GM18867 (cell line): ENCODE results near the gene SGIP1.

Source experiments
- ATAC-seq: cut with Tn5 transposase; IDR thresholded peaks from one replicate; pipeline ENCODE4 v1.9.1; 2021; ENCODE audit warnings: mild to moderate bottlenecking, moderate library complexity; ENCODE audit not compliant: unreplicated experiment

Gene SGIP1, protein sequence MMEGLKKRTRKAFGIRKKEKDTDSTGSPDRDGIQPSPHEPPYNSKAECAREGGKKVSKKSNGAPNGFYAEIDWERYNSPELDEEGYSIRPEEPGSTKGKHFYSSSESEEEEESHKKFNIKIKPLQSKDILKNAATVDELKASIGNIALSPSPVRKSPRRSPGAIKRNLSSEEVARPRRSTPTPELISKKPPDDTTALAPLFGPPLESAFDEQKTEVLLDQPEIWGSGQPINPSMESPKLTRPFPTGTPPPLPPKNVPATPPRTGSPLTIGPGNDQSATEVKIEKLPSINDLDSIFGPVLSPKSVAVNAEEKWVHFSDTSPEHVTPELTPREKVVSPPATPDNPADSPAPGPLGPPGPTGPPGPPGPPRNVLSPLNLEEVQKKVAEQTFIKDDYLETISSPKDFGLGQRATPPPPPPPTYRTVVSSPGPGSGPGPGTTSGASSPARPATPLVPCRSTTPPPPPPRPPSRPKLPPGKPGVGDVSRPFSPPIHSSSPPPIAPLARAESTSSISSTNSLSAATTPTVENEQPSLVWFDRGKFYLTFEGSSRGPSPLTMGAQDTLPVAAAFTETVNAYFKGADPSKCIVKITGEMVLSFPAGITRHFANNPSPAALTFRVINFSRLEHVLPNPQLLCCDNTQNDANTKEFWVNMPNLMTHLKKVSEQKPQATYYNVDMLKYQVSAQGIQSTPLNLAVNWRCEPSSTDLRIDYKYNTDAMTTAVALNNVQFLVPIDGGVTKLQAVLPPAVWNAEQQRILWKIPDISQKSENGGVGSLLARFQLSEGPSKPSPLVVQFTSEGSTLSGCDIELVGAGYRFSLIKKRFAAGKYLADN

DNA sequence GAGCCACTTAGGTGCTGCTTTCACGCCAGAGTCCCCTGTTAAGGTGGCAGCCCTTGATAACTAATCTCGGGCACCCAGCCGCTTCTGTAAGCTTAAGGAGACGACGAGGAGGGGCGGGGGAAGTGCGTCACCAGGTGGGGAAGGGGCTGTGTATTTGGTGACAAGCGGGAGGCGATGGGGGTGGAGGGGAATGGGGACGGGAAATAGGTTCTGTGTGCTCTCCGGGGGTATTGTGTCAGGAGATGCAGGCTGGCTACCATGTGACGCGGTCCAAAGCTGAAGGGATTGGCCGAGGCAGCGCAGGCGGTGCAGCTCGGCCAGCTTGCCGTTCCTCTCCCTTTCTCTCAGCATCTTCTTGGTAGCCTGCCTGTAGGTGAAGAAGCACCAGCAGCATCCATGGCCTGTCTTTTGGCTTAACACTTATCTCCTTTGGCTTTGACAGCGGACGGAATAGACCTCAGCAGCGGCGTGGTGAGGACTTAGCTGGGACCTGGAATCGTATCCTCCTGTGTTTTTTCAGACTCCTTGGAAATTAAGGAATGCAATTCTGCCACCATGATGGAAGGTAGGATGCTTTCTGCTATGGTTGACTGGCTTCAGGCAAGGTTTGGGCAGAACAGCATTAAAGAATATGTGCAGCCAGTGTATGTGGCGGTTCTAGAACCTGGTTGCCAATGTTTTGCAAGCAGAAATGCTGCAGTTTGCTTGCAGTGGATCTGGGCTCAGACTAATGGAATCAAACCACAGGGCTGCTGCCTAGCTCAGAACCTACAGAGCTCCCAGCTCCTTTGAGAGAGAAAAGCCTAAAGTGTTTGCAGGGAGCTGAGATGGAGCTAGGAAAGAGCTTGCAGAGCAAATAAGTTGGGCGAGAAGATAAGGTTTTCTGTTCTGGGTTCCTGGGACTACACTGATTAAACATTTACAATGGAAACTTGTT lies at the start of gene SGIP1:
Gene SGIP1 (plus strand): TSS at position 350 of the 937 bp plus-strand sequence. CDS start 206 bp downstream, at position 556.
- no peak for ATAC-seq

DNA sequence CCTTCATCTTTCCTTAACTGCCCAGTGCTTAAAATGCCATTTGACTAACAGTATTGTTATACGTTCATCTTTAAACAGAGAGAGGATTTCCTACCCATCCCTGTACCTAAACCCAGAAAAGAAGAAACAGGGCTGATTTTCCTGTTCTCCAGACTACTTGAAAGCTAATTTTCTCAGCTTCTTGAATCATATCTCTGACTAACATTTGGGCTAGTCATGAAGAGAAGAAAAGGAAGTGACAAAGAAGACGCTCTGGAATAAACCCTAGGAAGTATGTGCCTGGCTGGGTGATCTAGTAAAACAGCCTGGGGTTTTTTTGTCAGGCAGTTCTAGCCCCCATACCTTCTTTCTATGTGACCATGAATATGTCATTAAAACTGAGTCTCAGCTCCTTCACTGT lies 44.8 kb upstream of the SGIP1 start:
- no peak for ATAC-seq

DNA sequence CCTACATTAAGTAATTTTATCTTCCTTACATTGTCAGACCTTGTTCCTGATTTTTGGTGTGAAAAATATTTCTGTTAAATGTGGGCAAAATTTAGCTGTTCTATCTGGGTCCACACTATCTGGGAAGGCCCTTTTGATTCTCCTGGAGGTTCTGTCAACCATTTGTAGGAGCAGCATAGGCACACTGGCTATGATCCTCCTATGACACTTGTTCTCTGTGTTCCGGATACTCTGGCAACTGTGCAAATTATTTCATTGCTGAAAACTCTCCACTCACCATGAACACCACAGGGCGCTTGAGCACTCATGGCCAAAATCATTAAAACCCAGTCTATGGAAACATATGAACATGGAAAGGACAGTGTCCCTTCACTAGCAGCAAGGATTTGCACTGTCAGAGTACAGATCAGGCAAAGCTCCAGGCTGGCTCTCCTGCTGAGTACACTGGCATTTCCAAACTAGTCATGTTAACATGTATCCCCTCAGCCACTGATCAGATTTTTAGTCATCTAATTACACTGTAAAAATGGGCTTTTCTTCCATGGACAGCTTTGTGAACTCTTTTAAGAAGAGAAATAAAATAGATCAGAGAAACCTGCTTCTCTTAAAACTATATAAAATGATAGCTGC lies 43.9 kb upstream of the SGIP1 start:
- no peak for ATAC-seq

GRCh38 chr1:66490816-66491215 lies 43.1 kb upstream of the SGIP1 start:
- ATAC-seq, result no peak

- ATAC-seq, result no peak
Observed at GRCh38 chr1:66492424-66492823, 41.5 kb upstream of the SGIP1 start.

- no peak for ATAC-seq
Observed at GRCh38 chr1:66493731-66494130, 40.2 kb upstream of the SGIP1 start.

DNA sequence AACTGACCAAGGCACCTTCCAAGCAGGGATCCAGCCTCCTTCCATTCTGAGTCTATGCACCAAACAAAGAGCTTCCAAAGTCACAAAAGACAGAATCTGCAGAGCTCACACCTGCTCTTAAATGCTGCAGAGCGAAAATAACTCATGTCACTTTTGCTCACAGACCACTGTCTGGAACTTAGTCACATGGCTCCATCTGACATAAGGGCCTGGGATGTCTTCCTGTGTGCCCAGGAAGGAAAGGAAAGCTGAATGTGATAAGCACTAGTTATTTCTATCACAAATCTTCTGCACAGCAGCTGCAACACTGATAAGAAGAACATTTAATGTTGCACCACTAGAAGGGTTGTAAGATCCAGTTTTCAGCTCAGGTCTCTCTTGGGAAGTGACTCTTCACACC lies 39.5 kb upstream of the SGIP1 start:
- ATAC-seq, result no peak

- no peak for ATAC-seq
Observed at GRCh38 chr1:66495495-66495894, 38.5 kb upstream of the SGIP1 start.

DNA sequence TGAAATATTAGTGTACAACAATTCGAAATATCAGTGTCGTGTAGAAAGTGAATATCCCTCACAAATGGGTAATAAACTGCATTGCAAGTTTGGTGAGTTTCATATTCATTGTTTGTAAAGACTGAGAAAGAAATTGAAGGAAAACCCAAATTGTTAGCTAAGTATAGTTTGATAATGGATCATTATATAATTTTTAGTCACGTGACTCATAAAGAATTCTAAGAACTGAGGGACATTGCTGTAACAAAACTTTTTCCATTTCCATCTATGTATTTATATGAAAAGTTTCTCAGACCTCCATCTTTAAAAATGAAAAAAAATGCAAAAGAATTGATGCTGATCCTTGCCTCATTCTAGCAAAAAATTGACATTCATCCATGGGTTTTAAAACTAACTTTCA lies 36.0 kb upstream of the SGIP1 start:
- no peak for ATAC-seq

DNA sequence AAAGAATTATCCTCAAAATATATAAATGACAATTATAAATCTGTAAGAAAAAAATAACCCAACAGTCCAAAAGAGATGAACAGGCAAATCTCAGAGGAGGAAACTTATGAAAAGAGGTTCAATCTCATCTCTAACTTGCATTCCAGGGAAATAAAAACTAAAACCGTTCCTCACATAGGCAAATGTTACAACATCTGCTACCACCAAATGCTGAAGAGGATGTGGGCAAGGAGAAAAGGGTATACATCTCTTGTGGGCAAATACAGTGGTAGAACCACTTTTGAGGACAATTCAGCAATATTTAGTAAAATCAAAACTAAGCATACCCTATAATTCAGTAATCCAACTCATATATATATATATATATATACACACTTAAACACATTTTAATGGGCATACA lies 33.7 kb upstream of the SGIP1 start:
- no peak for ATAC-seq

GRCh38 chr1:66502086-66502485 lies 31.9 kb upstream of the SGIP1 start:
- ATAC-seq, result no peak

DNA sequence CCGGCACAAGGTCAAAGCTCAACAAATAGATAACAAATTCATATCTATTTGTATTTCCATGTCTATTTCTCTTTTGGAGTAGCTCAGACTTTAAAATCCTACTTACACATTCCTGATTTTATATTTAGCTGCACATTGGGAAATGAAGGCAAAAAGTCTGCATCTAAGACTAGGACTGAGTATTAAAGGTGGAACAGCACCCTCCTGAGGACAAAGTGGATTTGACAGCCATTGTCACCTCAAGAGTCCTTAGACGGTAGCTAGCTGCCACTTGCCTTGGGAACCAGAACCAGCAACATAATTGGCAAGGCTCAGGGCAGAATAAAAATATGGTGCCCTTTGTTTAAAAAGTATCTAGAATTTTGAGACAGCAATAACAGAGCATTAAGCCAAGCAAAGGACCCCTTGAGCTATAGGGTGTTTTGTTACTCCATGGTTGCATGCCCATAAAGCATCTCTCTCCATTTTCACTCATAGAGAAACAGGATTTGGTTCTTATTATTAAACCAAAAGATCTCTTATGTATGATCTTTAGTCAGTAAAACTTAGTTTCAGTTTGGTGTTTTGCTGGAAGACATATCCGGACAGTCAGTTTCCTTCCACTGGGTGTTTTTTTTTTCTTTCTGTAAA lies 30.0 kb upstream of the SGIP1 start:
- peak; percentile 92 for ATAC-seq

DNA sequence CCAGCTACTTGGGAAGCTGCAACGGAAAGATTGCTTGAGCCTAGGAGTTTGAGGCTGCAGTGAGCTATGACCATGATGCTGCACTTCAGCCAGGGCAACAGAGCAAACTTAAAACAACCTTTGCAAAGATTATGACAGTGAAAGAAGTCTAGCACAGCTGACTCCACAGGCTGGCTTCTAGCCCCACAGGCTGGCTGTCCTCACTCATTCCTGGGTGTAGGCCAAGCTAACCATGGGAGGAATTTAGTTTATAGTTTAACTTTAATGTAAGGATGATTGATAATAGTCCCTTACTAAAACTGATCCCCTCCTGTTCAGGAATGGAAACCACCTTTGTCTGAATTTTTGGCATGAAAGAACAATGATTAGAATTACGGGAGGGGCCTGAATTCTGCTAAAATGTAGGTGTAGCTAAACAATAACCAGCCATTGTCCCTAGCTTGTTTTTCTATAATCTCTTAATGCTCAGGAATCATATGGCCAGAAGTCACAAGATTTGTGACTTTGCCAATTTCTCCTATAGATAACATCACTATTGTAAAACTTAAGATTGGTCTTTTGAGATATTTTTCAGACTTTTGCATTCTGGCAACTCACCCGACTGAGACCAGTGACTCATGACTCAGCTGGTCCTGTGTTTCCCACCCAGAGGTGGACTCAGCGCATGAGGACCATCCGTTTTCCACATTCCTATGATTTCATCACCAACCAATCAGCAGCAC lies 28.1 kb upstream of the SGIP1 start:
- no peak for ATAC-seq

GRCh38 chr1:66506393-66506687 lies 27.6 kb upstream of the SGIP1 start:
- ATAC-seq, result no peak

GRCh38 chr1:66506991-66507390 lies 27.0 kb upstream of the SGIP1 start:
- no peak for ATAC-seq

DNA sequence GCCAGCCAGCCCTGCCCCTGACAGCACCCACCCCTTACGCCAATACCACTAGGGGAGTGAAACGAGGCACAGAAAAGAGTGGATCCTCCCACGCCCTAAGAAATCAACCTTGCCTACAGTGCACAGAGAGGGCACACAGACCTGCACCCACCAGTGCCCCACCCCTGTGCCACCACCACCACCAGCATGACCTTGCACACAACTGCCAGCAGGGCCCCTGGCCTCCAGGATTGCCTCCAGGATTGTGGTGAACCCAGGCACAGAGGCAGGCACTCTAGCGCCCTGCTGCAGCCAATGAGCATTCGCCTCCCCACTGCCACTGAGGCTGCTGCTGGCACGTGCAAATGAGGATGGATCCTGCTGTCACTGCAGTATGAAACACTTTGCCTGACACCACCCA lies 23.5 kb upstream of the SGIP1 start:
- ATAC-seq, result no peak

DNA sequence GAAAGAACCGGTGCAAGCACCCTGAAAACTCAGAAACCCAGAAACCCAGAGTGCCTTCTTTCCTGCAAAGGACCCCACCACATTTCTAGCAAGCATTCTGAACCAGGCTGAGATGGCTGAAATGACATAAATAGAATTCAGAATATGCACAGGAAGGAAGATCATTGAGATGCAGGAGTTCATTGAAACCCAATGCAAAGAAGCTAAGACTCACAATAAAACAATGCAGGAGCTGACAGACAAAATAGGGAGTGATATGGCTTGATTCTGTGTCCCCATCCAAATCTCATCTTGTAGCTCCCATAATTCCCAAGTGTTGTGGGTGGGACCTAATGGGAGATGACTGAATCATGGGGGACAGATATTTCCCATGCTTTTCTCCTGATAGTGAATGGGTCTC lies 22.8 kb upstream of the SGIP1 start:
- ATAC-seq, result no peak

GRCh38 chr1:66517959-66518358 lies 16.0 kb upstream of the SGIP1 start:
- ATAC-seq, result no peak

DNA sequence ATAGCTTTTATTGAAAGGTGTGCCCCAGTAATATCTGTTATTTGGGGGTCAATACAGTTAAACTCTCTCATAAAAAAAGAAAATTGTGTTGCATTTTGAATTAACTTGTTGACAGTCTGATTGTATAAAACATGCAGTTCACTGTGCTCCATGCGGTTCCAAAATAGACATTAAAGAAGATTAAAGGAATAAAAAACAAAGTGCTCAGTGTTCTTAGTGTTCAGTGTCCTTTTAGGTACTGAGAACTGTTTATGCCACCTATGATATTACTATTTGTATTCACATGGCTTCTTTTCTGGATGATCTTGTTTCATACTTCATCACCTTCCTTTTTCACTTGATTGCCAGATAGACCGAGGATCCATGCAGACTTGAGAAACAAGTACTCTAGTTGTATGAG lies 15.3 kb upstream of the SGIP1 start:
- ATAC-seq, result no peak

GRCh38 chr1:66519992-66520391 lies 14.0 kb upstream of the SGIP1 start:
- no peak for ATAC-seq
